NCI-H1436 treated with DMSO at 0.1 percent for 48 hours (cell line): ENCODE measurements around the gene SCGB2A2.

Experiments
- DNase-seq: peaks from one replicate; lab custom pipeline; 2025; lab: John Stamatoyannopoulos, UW

Gene SCGB2A2

GRCh38 chr11:62306227-62306626 lies 36.3 kb downstream of the SCGB2A2 start:
- DNase-seq, result no peak

- DNase-seq, result no peak
These were observed 38.0 kb downstream of the SCGB2A2 start for GRCh38 chr11:62307950-62308349.

- no peak for DNase-seq
These were observed 40.0 kb downstream of the SCGB2A2 start for GRCh38 chr11:62309991-62310390.

- DNase-seq, result no peak
These were observed 45.5 kb downstream of the SCGB2A2 start for GRCh38 chr11:62315431-62315830.

- no peak for DNase-seq
These were observed 52.6 kb downstream of the SCGB2A2 start for GRCh38 chr11:62322524-62322923.
